Gastroesophageal sphincter (tissue), 3 donors: ENCODE measurements around the gene LIMCH1.
"Not testable (repeated sequence)": the region's sequence is repeated elsewhere in the genome, so short reads cannot be mapped to it uniquely, and the experiment has no call there.

ENCODE experiments used
- CTCF ChIP-seq, 4 experiments: fragments of 200-600 bp in 2 of 4; fragments of 450-650 bp in 2 of 4; sonication (generic) in 1 of 4; IDR thresholded peaks; one replicate each; pipeline ENCODE4 v1.5.1; 2017 to 2019; ENCODE audit warnings: antibody characterized with exemption in 4 of 4, mild to moderate bottlenecking in 2 of 4, moderate library complexity in 2 of 4
- EP300 ChIP-seq: sonication (generic); formaldehyde crosslinking; IDR thresholded peaks from one replicate; pipeline ENCODE4 v1.6.1; 2017; ENCODE audit warnings: antibody characterized with exemption, mild to moderate bottlenecking
- POLR2AphosphoS5 ChIP-seq: sonication (generic); formaldehyde crosslinking; IDR thresholded peaks from one replicate; pipeline ENCODE4 v1.6.1; 2017; ENCODE audit warnings: antibody characterized with exemption

- TF ChIP-seq CTCF (IDR thresholded peaks at IDR 0.05); EP300; POLR2AphosphoS5: not testable (repeated sequence)
Observed at GRCh38 chr4:41711654-41712053, 173.7 kb downstream of the LIMCH1 start.
